GM18499 (cell line): ENCODE results near the gene RPRD1B.

ENCODE experiments used
- ATAC-seq: cut with Tn5 transposase; IDR thresholded peaks from one replicate; pipeline ENCODE4 v1.9.1; 2021; ENCODE audit warnings: moderate number of reproducible peaks; ENCODE audit not compliant: insufficient read depth, unreplicated experiment

Gene RPRD1B

DNA sequence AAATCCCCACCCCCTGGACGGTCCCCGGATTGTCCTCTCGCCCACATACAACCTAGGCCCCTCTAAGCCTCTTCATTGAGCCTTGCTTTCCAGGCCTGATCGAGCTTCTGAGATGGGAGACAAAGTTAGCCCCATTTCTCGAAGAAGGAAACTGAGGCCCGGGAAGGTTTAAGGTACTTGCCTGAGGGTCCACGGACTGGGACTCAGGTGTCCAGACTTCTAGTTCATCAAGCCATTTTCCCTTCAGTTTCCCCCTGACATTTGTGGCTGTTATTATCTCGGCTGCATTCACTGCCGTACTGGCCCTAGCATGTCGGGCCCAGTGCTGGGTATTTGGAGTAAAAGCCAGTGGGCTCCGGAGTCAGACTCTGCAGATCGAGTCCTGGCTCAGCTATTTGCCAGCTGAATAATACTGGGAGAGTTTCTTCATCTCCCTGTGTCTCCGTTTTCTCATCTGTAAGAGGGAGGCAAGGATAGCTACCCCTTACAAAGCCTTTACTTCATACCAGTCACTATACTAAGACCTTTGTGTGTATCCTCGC, 633 bp downstream of the RPRD1B start:
- ATAC-seq = no peak

GRCh38 chr20:38034961-38035360, 1.4 kb downstream of the RPRD1B start:
- no peak for ATAC-seq

- ATAC-seq = no peak
These were observed 2.8 kb downstream of the RPRD1B start for GRCh38 chr20:38036366-38036765.

- ATAC-seq = no peak
These were observed 6.7 kb downstream of the RPRD1B start for GRCh38 chr20:38040276-38040675.

- ATAC-seq = no peak
These were observed 10.2 kb downstream of the RPRD1B start for GRCh38 chr20:38043512-38044300.

DNA sequence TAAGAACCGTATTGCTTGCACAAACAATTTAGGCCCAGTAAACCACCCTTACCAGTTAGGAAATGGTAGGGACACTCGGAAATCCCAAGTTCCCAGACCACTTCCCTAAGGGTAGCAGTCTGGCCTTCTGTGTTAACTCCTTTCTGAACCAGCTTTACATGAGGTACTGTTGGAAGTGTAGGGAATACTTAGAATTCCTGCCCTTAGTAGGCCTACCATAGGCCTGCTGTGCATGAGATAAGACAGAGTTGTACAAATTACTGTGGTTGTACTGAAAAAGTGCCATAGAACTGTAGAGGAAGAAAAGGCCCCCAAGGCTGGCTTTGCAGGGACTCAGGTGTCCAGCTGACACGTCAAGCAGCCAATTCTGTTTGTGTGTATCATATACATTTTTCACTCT, 11.1 kb downstream of the RPRD1B start:
- no peak for ATAC-seq

DNA sequence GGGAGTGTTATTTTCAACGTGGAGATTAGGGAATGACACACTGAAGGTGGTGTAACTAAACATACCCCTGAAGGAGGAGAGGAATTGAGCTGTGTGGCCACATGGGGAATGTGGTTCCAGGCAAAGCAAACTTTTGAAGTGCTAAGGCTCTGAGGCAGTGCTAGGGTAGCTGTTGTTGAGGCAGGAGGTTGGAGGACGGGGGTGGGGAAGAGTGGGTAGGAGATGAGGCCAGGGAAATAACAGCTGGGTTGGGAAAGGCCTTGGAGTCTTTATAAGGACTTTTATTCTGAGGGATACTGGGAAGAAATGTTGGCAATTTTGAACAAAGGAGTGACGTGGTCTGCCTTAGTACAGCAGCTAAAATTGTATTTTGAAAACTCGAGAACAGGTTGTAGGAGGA, 13.0 kb downstream of the RPRD1B start:
- ATAC-seq = no peak

DNA sequence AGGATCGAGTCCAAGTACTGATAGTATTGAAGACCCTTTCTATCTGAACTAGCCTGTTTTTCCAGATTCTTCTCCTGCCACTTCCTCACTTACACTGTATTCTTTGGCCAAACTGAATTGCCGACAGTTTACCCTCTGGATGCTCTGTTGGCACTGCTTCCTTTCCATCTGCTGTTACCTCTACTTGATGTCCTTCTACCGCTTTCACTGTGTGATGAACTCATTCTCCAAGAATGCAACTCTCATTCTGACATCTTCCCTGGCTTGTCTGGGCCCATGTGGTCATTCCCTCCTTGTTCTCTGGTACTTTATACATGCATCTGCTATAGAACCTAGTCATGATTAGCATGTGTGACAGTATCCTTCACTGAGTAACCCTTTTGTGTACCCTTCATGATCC, 16.3 kb downstream of the RPRD1B start:
- ATAC-seq = no peak

- ATAC-seq = no peak
These were observed 17.1 kb downstream of the RPRD1B start for GRCh38 chr20:38050686-38051085.

GRCh38 chr20:38052870-38053269, 19.3 kb downstream of the RPRD1B start:
- ATAC-seq = no peak

- no peak for ATAC-seq
These were observed 21.1 kb downstream of the RPRD1B start for GRCh38 chr20:38054647-38055046.

DNA sequence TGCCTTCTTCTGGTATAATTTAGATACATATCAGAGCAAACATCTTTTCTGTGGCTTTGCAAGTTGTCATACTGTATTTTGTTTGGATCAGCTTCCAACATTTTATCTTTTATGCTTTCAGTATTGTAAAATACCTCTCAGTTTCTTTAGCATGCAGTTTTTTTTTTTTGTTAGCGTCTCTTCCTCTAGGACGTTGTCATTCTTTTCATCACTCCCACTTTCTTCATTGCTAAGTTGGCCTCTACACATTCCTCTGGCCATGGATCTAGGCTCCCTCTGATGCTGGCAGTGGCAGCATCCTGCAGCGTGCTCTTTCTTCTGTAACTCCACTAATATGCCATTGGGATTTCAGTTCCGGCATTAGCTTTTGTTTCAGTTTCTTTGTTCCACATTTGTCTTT, 21.7 kb downstream of the RPRD1B start:
- ATAC-seq = no peak

- no peak for ATAC-seq
These were observed 22.3 kb downstream of the RPRD1B start for GRCh38 chr20:38055848-38056247.

GRCh38 chr20:38057351-38057972, 23.9 kb downstream of the RPRD1B start:
- ATAC-seq = no peak

DNA sequence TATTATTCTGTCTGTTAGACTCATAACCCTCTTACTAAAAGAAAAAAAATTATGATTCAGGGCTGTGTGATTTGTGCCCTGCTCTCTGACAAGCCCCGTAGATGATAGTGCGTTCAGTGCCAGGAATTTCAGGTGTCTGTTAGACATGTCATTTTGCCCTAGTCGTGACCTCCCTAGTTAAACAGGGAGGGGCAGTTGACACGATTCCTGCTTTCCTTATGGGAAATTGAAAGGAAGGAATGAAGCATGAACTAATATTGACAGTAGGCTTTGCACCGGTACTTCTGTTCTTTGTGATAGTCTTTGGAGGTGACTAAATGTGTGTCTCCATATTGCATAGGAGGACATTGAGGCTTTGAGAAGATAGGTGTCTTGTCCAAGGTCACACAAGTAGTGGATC, 26.3 kb downstream of the RPRD1B start:
- ATAC-seq = no peak

- ATAC-seq = no peak
These were observed 27.0 kb downstream of the RPRD1B start for GRCh38 chr20:38060536-38060935.

DNA sequence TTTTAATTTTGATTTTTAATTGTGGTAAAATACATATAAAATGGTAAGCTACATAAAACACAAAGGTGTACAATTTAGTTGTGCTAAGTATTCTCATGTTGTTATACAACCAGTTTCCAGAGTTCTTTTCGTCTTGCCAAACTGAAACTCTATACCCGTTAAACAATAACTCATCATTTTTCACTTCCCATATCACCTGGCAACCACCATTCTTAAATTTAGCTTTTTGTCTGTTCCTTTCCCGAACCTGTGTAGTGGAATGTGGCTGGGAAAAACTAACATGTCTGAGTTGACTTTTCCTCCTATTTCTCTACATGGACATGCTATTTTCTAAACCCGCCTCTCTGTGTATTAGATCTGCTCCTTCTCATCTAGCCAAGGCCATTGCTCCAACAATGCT, 27.6 kb downstream of the RPRD1B start:
- ATAC-seq = no peak

DNA sequence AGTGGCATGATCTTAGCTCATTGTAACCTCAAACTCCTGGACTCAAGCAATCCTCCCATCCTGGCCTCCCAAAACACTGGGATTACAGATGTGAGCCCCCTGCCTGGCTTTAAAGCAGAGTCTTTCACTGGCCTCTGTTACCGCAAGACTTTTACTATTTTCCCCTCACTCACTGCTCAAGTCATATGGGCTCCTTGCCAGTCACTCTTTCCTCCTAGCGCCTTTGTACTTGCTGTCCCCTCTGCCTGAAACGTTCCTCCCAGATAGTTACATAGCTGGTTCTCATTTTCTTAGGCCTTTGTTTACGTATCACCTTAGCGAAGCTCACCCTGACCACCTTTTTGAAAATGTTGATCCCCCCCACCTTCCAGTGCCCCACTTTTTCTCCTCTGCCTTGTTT, 29.3 kb downstream of the RPRD1B start:
- ATAC-seq = no peak

- ATAC-seq = no peak
These were observed 30.5 kb downstream of the RPRD1B start for GRCh38 chr20:38063911-38064530.

DNA sequence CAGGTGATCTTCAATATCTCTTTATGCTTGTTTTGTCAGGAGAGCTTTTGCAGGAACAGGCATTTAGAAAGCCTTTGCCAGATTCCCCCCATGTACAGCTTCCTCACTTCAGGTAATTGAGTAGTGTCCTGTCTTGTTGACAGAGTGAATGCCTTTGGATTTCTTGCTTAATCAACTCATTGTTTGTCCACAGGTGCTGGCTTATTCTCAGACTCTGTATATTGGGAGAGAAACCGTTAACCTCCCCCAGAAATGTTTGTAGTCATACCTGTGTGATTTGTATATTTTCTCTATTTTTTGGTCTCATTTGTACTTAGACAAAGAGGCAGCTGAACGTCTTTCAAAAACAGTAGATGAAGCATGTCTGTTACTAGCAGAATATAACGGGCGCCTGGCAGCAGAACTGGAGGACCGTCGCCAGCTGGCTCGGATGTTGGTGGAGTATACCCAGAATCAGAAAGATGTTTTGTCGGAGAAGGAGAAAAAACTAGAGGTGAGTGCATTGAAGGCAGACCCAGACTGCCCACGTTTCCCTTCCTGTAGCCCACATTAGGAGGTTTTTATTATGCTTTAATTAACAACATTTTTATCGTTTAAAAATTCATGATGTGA, 32.3 kb downstream of the RPRD1B start:
- ATAC-seq = no peak
